GM21717 (cell line): ENCODE data around the gene FRRS1.
A peak's percentile ranks its signal among the peaks of the same experiment; 100 is the strongest.

ENCODE experiments used
- ATAC-seq: cut with Tn5 transposase; IDR thresholded peaks from one replicate; pipeline ENCODE4 v1.9.1; 2021; ENCODE audit warnings: mild to moderate bottlenecking, moderate library complexity; ENCODE audit not compliant: unreplicated experiment

The FRRS1 gene

DNA sequence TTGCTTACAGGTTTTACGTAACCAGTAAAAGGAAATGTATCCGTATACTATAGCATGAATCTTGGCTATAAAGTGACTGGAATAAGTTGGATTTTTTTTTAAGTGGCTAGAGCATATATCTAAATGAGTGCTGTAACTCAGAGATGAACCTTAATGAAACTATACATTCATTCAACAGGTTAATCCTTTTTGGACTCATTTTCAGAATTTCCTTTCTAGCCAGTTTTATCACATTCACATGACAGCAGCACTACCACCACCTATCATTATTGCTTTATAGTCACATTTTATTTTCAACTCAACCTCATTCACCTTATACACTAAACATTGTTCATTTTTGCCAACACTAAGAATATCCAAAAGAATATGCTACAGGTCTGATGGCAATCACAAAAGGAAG, 30.6 kb downstream of the FRRS1 start:
- ATAC-seq: no peak

DNA sequence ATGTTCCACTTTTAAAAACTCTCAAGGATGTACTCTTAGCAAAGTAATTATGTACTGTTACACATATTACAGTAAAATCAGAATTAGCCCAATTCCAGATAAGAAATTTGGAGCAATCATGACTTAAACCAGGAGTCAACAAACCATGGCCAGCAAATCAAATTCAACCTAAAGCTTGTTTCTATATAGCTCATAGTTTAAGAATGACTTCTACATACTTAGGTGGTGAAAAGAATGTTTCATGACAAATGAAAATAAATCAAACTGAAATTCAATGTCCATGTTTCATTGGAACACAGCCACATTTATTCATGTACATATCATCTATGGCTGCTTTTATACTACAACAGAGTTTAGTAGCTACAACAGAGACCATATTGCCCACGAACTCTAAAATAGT, 35.1 kb downstream of the FRRS1 start:
- no peak for ATAC-seq

DNA sequence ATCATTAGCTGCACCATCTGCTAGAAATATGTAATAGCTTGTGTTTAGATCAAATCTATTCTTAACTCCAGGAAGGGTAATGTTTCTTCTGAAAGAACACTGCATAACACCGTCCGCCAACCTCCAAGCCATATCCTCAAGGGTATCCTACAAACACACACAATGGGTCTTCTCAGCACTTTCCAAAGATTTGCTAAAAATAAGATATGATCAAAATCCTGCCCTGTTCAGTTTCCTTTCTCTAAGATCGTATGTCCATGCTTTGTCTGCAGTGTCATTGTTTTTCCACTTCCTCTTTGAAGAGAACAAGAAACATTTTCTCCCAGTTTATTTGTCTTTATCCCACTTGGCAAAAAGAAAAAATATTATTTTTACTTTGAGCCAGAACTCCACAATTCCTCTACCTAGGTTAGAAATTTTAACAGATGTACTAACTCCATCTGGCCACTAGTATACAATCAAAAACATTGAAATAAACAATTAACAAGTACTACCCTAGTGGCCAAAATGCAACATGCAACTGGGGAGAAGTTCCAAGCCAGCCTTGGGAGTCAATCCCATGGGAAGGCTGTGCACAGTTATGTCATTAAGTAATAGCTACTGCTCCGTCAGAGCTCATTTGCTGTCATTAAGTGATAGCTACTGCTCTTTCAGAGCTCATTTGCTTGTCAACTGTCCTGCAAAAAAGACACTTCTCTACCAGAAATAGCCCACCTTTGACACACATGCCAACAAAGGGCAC, 37.8 kb downstream of the FRRS1 start:
- no peak for ATAC-seq

DNA sequence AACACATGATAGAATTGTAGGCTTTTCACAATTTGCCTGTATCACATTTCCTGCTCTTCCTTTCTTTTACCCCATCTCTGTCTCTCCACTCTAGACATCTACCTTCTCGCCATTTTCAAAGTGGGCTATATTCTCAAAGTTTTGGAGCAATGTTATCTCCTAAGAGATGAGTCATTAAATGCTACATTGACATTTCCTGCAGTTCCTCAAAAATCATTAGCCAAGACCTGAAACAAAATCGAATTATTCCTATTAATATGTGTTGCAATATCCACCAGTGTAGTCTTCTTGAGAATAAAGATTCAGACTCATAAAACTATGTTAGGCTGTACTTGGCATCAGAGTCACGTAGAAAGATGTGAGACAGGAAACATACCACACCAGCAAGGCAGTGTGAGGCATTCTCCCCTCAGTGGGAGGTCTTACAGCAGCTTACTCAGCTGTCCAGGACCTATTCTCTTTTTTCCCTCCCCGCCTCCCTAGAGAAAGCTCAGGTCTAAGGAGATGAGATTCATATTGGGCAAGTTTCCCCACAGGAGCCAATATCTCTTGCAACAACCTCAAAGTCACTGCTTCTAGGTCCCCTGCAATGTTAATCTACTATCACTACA, 38.8 kb downstream of the FRRS1 start:
- ATAC-seq: no peak

DNA sequence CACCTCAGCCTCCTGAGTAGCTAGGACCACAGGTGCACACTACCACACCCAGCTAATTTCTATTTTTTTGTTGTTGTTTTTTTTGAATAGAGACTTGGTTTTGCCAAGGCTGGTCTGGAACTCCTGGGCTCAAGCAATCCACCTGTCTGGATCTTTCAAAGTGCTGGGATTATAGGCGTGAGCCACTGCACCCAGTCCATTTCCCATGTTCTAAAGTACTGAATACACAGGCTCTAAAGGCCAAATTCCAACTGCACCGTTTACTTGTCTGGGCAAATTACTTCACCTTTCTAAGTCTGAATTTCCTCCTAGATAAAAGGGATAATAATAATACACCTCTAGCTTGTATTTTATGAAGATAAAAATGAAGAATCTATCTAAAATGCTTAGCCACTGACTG, 39.6 kb downstream of the FRRS1 start:
- no peak for ATAC-seq

DNA sequence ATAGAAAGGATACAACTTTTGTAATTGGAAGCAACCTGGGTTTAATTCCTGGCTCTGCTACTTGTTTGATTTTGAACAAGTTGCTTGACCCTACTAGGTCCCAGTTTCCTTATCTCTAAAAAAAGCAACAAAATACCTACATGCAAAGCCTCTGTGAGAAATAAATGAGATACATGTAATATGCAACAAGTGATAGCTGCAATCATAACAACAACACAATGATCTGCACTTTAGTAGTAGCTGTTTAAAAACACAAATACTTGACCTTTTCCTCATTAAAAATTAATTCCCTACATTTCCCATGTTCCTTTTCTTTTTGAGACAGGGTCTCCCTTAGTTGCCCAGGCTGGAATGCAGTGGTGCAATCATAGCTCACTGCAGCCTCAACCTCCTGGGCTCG, 40.0 kb downstream of the FRRS1 start:
- no peak for ATAC-seq

DNA sequence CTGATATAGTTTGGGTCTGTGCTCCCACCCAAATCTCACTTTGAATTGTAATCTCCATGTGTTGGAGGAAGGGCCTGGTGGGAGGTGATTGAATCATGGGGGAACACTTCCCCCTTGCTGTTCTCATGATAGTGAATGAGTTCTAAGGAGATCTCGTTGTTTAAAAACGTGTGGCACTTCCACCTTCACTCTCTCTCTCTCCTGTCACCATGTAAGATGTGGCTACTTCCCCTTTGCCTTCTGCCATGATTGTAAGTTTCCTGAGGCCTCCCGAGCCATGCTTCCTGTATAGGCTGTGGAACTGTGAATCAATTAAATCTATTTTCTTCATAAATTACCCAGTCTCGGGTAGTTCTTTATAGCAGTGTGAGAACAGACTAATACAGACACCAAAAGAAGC, 40.4 kb downstream of the FRRS1 start:
- ATAC-seq: no peak

DNA sequence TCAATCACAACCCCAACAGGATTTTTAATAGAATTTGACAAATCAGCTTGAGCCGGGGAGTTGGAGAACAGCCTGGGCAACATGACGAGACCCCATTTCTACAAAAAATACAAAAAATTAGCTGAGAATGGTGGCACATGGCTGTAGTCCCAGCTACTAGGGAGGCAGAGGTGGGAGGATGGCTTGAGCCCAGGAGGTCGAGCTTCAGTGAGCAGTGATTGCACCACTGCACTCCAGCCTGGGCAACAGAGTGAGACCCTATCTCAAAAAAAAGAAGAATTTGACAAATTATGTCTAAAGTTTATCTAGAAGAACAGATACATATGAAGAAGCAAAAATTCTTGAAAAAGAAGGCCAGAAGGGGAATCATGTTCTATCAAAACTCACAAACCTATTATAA, 43.2 kb downstream of the FRRS1 start:
- ATAC-seq: no peak

DNA sequence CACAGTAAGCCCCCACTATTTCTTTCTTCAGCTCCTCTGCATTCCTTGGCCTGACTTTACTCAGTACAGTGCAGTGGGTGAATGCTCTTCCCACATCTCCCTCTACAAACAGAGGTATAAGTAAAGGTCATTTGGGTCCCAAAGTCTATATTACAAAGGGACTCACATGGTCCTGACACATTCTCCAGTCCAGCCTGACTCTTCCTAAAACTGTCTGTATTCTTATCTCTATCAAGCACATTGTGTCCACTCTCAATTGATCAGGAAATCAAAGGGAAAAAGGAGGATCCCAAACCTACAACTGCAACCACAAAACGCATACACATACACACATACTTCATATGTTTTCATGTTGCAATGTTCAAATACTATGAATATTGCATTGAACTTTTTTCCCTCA, 49.4 kb downstream of the FRRS1 start:
- ATAC-seq: no peak

DNA sequence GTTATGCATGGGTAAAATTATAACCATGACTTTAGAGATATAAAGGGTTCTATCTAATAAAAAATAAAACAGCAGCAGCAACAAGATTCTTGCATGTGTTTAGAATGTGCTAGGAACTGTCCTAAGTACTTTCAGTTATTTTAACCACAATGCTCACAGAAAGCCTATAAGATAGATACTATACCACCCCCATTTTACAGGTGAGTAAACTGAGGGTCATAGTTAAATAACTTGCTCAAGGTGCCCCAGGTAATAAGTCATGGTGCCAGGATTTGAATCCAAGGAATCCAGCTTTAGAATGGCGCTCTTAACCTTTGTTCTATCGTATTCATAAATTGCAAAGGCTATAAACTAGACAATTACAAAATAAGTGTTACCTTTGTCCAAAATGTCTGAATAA, 53.4 kb downstream of the FRRS1 start:
- no peak for ATAC-seq

DNA sequence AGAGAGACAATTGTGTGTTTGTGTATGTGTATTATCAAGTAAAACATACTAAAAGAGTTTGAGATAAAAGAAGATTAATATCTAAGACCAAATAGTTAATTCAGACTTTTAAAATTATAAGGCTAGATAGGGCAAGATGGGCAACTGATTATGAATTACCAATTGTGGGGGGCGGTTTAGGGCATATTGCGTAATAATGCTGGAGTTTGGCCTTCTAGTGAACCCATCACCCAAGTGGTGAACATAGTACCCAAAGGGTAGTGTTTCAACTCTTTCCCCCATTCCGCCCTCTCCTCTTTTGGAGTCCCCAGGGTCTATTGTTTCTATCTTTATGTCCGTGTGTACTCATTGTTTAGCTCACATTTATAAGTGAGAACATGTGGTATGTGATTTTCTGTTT, 55.4 kb downstream of the FRRS1 start:
- ATAC-seq: no peak

DNA sequence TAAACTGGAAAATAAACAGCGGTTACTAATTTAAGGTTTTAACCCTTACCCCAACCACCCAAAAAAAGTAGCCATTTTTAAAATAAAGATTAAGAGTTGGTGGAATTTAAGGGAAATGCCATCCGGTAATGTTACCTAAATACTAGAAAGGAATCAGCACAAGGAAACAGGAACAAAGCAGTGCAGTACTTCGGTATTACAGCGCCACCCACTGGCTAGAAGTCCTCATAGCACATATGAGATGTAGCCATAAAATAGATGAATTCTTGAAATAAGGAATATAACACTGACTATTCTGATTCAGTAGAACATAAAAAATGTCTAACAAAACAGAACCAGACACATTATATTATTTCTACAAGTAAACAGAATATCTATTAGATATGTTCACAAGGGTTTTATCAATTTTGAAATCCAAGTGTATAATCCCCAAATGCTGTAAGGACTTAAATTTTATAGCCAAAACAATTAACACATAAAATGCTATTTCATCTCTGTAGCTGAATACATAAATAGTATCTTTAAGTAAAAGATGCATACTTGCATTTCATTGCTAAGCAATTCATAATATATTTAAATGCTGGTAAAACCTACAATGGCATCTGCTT, 58.8 kb downstream of the FRRS1 start:
- ATAC-seq: peak; percentile 84

DNA sequence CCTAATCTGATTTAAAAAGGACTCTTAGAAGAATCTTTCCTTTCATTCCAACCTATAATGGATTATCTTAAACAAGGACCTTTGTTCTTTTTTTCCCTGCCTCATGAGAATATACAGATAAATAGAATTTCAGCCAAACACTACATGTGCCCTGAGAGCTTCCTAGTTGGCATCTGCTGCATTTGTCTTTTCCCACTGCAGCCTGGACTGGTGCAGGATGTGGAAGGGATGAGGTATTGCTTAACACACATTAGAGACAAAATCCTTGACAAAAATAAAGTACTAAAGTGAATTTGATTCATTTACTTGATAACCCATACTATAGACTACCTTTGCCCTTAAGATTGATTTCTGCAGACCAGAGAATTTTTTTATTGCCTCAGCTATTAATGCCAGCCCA, 61.0 kb downstream of the FRRS1 start:
- ATAC-seq: no peak

DNA sequence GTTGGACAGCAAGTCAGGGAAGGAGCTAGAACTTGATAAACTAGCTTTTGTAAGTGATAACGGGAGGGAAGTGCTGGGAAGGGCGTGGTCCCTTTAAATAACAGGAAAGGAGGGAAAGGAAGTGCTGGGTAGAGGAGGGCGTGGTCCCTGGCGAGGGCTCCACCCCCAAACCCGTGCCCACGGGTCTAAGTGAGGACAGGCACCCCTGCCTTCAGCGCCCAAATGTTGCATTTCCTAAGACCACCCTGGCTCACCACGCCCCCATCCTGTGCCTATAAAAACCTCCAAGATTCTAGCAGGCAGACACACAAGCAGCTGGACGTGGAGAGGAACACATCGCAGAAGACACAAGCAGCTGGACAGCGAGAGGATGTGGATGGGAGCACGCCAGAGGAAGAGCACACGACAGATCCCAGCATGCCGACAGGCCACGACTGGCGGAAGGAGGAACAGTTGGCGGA, 62.0 kb downstream of the FRRS1 start:
- ATAC-seq: no peak

DNA sequence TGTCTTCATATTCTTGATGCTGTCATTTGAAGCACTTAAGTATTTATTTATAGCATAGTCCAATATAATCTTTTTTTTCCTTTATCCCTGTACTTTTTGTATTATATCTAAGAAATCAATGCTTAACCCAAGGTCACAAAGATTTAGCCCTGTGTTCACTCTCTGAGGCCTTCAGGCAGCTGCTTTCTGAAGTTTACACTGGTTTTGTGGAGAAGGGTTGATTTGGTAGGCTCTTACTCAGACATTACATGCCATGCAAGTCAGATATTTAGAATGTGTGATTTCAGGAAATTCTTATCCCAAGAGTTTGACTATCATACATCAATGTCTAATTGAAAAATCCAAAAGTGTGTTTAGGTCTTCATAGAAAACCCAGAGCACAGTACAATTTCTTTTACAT, 64.2 kb downstream of the FRRS1 start:
- ATAC-seq: no peak

DNA sequence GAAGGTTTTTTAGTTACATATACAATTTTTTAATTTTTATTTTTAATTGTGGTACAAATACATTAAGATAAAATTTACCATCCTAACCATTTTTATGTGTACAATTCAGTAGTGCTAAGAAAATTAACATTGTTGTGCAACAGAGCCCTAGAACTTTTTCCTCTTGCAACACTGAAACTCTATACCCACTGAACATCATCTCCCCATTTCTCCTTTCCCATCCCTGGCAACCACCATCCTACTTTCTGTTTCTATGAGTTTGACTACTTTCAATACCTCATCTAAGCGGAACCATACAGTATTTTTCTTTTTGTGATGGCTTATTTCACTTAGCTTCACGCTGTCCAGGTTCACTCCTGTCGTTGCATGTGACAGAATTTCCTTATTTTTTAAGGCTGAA, 66.4 kb downstream of the FRRS1 start:
- ATAC-seq: no peak

DNA sequence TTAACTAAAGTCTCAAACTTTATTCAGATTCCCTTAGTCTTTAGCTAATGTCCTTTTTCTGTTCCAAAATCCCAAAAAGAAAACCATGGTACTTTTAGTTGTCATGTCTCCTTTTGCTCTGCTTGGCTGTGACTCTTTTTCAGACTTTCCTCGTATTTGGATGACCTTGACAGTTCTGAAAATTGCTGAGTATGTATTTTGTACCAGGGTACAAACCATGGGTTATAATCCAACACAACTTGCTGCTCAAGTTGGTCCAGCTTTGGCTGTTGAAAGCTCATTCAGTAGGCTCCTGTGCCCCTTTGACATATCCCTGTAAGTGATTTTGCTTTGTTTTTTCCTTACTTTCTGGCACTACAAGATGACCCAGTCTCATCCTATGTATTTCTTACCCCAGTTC, 68.9 kb downstream of the FRRS1 start:
- no peak for ATAC-seq

DNA sequence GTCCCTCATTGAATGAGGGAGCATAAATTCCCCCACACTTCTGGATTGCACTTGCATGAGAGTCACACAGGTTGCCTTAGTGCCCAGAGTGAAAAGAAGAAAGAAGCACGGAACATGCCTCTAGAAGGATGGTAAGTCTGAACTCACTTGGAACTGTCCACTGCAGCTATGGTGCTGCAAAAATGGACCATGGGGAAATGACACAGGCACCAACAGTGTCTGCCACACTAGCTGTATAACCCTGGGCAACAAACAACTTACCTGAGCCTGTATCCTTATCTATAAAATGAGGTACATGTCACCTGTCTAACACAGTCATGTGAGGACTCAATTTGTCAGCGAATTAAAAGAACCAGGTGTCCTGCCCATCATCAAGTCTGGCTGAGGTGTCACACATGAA, 69.8 kb downstream of the FRRS1 start:
- no peak for ATAC-seq

DNA sequence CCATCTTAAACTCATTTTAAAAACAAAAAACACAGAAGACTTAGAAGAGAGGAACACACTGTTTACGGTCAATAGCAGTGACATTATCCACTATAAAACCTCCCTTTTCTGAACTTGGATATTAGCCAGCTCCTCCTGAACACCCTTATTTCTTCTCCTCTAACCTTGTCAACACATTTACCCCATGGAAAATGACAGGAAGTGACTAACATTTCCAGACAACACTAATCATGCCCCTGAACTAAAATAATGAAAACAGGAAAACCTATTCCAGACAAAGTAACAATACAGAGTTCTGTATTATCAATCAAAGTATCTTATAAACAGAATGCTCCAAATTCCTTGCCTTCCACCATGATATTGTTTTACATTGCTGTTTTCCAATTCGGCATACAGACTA, 75.3 kb downstream of the FRRS1 start:
- no peak for ATAC-seq

DNA sequence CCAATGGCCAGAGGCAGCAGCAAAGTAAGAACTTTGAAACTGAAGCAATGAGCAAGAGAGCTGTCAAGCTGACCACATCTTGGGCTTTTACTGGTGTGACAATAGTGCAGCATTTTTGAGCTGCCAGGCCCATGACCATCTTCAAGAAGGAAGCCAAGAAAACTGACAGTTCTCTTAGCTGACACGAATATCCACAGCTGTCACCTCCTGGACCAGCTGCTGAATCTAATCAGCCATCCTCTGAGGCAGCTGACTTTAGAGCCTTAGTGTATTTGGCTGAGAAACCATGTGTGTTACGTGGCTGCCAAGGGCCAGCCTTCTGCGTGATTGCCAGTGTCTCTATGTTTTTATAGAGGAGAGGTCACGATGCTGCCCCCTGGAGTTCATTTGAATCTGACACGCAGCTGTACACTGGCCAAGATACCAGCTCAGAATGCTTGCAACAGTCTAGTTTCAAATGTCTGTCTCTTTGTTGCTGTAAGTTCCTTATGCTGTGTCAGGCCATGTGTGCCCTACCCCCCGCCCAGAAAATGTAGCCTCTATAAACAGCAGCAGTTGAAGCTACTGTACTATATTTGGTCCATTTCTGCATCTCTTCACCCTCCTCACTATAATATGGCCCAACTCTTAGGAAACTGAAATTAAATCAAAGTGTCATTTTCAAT, 80.8 kb downstream of the FRRS1 start:
- peak; percentile 91 for ATAC-seq

DNA sequence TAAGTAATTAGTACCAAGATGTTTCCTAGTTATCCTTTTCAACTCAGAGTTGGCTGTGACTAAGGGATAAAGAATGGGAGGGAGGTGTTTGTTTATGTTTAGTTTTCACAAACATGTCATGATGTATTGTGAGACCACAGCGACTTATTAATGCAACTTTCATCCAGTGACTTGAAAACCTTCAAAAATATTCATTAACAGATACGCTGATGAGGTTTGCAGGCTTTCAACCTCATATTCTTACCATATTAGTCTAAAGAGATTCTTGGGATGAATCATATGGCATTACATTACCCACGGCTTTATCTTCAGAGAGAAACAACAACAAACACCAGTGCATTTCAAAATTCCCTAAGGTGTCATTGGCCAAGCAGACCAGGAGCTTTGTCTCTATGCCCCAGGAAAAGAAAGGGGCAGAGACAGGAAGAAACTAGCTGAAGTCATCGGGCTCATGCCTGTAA, 84.1 kb downstream of the FRRS1 start:
- ATAC-seq: no peak

DNA sequence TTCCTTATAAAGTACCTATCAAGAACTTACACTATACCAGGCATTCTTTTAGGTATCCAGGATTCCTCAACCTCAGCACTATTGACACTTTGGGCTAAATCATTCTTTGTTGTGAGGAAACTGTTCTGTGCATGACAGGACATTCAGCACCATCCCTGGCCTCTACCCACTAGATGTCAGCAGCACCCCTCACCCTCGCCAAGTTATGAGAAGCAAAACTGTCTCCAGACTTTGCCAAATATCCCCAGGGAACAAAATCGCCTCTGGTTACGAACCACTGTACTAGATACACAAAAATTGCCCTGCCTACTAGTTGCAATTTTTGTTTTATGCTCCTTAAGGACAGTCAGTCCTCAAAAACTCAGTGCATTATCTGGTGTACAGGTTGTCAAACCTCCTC, 84.9 kb downstream of the FRRS1 start:
- no peak for ATAC-seq
